Neuronal stem cell (in vitro differentiated cells): Measurements from ENCODE around the gene MPRIP.

ENCODE experiments used
- DNase-seq: peaks from one replicate; pipeline ENCODE4 v3.0.0-alpha.2; 2013; ENCODE audit warnings: low spot score
- H2AFZ ChIP-seq: one replicate; pipeline ENCODE4 v1.6.1; 2013; ENCODE audit warnings: mild to moderate bottlenecking, low read length, inconsistent platforms
- H2AK5ac ChIP-seq: 2 replicates; pipeline ENCODE4 v1.6.1; 2013; ENCODE audit warnings: low read depth, mild to moderate bottlenecking, inconsistent platforms, low read length, moderate library complexity, mixed read lengths
- H2BK120ac ChIP-seq: 2 replicates; pipeline ENCODE4 v1.6.1; 2013; ENCODE audit warnings: low read depth, mild to moderate bottlenecking, inconsistent platforms, low read length, moderate library complexity, mixed read lengths
- H2BK12ac ChIP-seq: one replicate; pipeline ENCODE4 v1.6.1; 2013; ENCODE audit warnings: low read length, inconsistent platforms
- H2BK15ac ChIP-seq: 2 replicates; pipeline ENCODE4 v1.6.1; 2013; ENCODE audit warnings: mild to moderate bottlenecking, low read length, inconsistent platforms, mixed read lengths
- H2BK5ac ChIP-seq: one replicate; pipeline ENCODE4 v1.6.1; 2013; ENCODE audit warnings: inconsistent platforms, mild to moderate bottlenecking, low read length, moderate library complexity
- H3K14ac ChIP-seq: one replicate; pipeline ENCODE4 v1.6.1; 2013; ENCODE audit warnings: low read length, inconsistent platforms
- H3K18ac ChIP-seq: 2 replicates; pipeline ENCODE4 v1.6.1; 2013; ENCODE audit warnings: low read length, inconsistent platforms
- H3K23ac ChIP-seq: 2 replicates; pipeline ENCODE4 v1.6.1; 2013; ENCODE audit warnings: low read depth, mild to moderate bottlenecking, mixed read lengths, low read length, inconsistent platforms; ENCODE audit not compliant: poor library complexity
- H3K27ac ChIP-seq: replicated peaks from 3 replicates; pipeline ENCODE4 v1.5.1; 2013; ENCODE audit warnings: low read length, inconsistent platforms
- H3K27me3 ChIP-seq, 3 experiments: 2 replicates each; pipeline ENCODE4 v1.6.1; 2013; ENCODE audit warnings: low read length in 3 of 3, mild to moderate bottlenecking in 2 of 3, inconsistent platforms in 1 of 3, low read depth in 1 of 3, mixed read lengths in 1 of 3, moderate library complexity in 1 of 3; ENCODE audit not compliant: control insufficient read depth in 3 of 3, insufficient read depth in 3 of 3
- H3K36me3 ChIP-seq, 2 donors: replicated peaks in 1 of 2; 2 replicates each; pipeline ENCODE4 v1.6.1; 2013; ENCODE audit warnings: low read length in 2 of 2; ENCODE audit not compliant: control insufficient read depth in 2 of 2, insufficient read depth in 2 of 2
- H3K4ac ChIP-seq: 2 replicates; pipeline ENCODE4 v1.6.1; 2013; ENCODE audit warnings: inconsistent platforms, mild to moderate bottlenecking, low read length, moderate library complexity
- H3K4me1 ChIP-seq, 2 donors: 1 replicate in 1 of 2; 2 replicates in 1 of 2; pipeline ENCODE4 v1.6.1; 2013; ENCODE audit warnings: low read length in 2 of 2, low read depth in 1 of 2; ENCODE audit not compliant: control insufficient read depth in 2 of 2, insufficient read depth in 1 of 2
- H3K4me2 ChIP-seq: one replicate; pipeline ENCODE4 v1.6.1; 2013; ENCODE audit warnings: mild to moderate bottlenecking, low read length, inconsistent platforms; ENCODE audit not compliant: insufficient read depth, poor library complexity, severe bottlenecking
- H3K4me3 ChIP-seq, 2 donors: 2 replicates each; pipeline ENCODE4 v1.5.1; 2013; ENCODE audit warnings: low read length in 2 of 2, mild to moderate bottlenecking in 2 of 2, inconsistent platforms in 1 of 2, moderate library complexity in 1 of 2
- H3K79me1 ChIP-seq: one replicate; pipeline ENCODE4 v1.6.1; 2013; ENCODE audit warnings: low read depth, mild to moderate bottlenecking, inconsistent platforms, low read length, moderate library complexity
- H3K9ac ChIP-seq: one replicate; pipeline ENCODE4 v1.6.1; 2013; ENCODE audit warnings: mild to moderate bottlenecking, low read depth, low read length, inconsistent platforms; ENCODE audit not compliant: poor library complexity
- H3K9me3 ChIP-seq, 2 donors: replicated peaks in 1 of 2; 2 replicates each; pipeline versions ENCODE3 to v1.6.1; 2013; ENCODE audit warnings: low read length in 2 of 2, mild to moderate bottlenecking in 2 of 2, inconsistent platforms in 1 of 2, low read depth in 1 of 2, mixed read lengths in 1 of 2, moderate library complexity in 1 of 2; ENCODE audit not compliant: control insufficient read depth in 2 of 2, insufficient read depth in 1 of 2
- H4K8ac ChIP-seq: one replicate; pipeline ENCODE4 v1.6.1; 2013; ENCODE audit warnings: low read depth, mild to moderate bottlenecking, inconsistent platforms, low read length, moderate library complexity
- H4K91ac ChIP-seq: one replicate; pipeline ENCODE4 v1.6.1; 2013; ENCODE audit warnings: low read length, low read depth, mild to moderate bottlenecking, inconsistent platforms; ENCODE audit not compliant: poor library complexity
- WGBS, 2 donors: extraction: QIAGEN DNeasy Blood & Tissue Kit; methylation state at CpG; one replicate each; pipeline ENCODE4 v1.1.7; 2013; ENCODE audit warnings: missing lambda C conversion rate in 2 of 2, mixed read lengths in 1 of 2; ENCODE audit not compliant: insufficient read length in 2 of 2, insufficient replicate concordance in 1 of 2; ENCODE audit errors: extremely low coverage in 2 of 2; 5-methylcytosine and 5-hydroxymethylcytosine counted together

Gene MPRIP

GRCh38 chr17:17043461-17044271 is 1.4 kb downstream of the MPRIP start:
- no peak overlapping the region for H3K14ac ChIP-seq
- peaks cover under 1 to 4% of the 10 kb centered on the region in 2 donors for H3K36me3 ChIP-seq
- no peak overlapping the region for H3K4ac ChIP-seq
- H3K27me3 ChIP-seq = no peaks in the 10 kb centered on the region
- DNase-seq = peak; percentile 26
- peak overlapping the region; percentile 67 for H3K18ac ChIP-seq
- no peak overlapping the region for H2AFZ ChIP-seq
- H2BK15ac ChIP-seq = no peak overlapping the region
- no peak overlapping the region for H3K27ac ChIP-seq
- peak overlapping the region; percentile 9 for H2AK5ac ChIP-seq
- no peak overlapping the region for H4K91ac ChIP-seq
- WGBS, 2 donors = no CpG with 5 or more reads among the region's 19 CpGs
- no peaks in the 10 kb centered on the region for H3K79me1 ChIP-seq
- H2BK12ac ChIP-seq = no peak overlapping the region
- H4K8ac ChIP-seq = no peak overlapping the region
- H2BK120ac ChIP-seq = no peak overlapping the region
- H3K9ac ChIP-seq = peak overlapping the region; percentile 85
- H3K9me3 ChIP-seq = peaks cover 0 to 18% of the 10 kb centered on the region in 2 donors
- peak overlapping the region; percentile 74 for H3K4me2 ChIP-seq
- peak overlapping the region; percentile 89 to 93 for H3K4me3 ChIP-seq
- H3K4me1 ChIP-seq = peaks cover 15 to 27% of the 10 kb centered on the region in 2 donors
- no peak overlapping the region for H3K23ac ChIP-seq
- no peak overlapping the region for H2BK5ac ChIP-seq

- Histone ChIP-seq H3K4me3 (no peak overlapping the region), H2BK120ac (no peak overlapping the region), H3K79me1 (no peaks in the 10 kb centered on the region), H2BK5ac (no peak overlapping the region), H3K4me1 (peaks cover 15 to 27% of the 10 kb centered on the region in 2 donors), H3K23ac (no peak overlapping the region), H4K8ac (no peak overlapping the region), H2AFZ (no peak overlapping the region), H4K91ac (no peak overlapping the region), H3K4me2 (no peak overlapping the region), H3K9me3 (peaks cover 0 to 22% of the 10 kb centered on the region in 2 donors), H3K14ac (no peak overlapping the region), H3K36me3 (peaks cover 2 to 5% of the 10 kb centered on the region in 2 donors), H3K9ac (no peak overlapping the region), H3K4ac (no peak overlapping the region), H2BK15ac (no peak overlapping the region), H2AK5ac (no peak overlapping the region), H3K27ac (no peak overlapping the region), H2BK12ac (no peak overlapping the region), H3K18ac (no peak overlapping the region), H3K27me3 (no peaks in the 10 kb centered on the region)
- no peak for DNase-seq
- no CpG with 5 or more reads among the region's 6 CpGs for WGBS, 2 donors
Observed at GRCh38 chr17:17044846-17045561, 2.7 kb downstream of the MPRIP start.

- DNase-seq = no peak
- WGBS, 2 donors = no CpG with 5 or more reads among the region's 6 CpGs
Observed at GRCh38 chr17:17048106-17048505, 5.8 kb downstream of the MPRIP start.

More at GRCh38 chr17:17048106-17048505, 5.8 kb downstream of the MPRIP start:
- Histone ChIP-seq H2BK15ac (no peak overlapping the region), H3K36me3 (peaks cover 2 to 16% of the 10 kb centered on the region in 2 donors), H2BK5ac (no peak overlapping the region), H2AFZ (no peak overlapping the region), H3K9ac (no peak overlapping the region), H3K9me3 (peaks cover 0 to 22% of the 10 kb centered on the region in 2 donors), H3K27me3 (no peaks in the 10 kb centered on the region), H3K14ac (no peak overlapping the region), H3K18ac (no peak overlapping the region), H3K4me2 (no peak overlapping the region), H3K4ac (no peak overlapping the region), H2AK5ac (no peak overlapping the region), H2BK120ac (no peak overlapping the region), H3K4me3 (no peak overlapping the region), H3K23ac (no peak overlapping the region), H4K91ac (no peak overlapping the region), H2BK12ac (no peak overlapping the region), H3K79me1 (peaks cover 13% of the 10 kb centered on the region), H3K27ac (no peak overlapping the region), H4K8ac (no peak overlapping the region), H3K4me1 (peaks cover 9 to 18% of the 10 kb centered on the region in 2 donors)
